K562 (cell line): ENCODE data around the gene UBXN11. TPM values are rescaled to one million over a fixed set of nuclear protein-coding genes. Genes with fewer than 3 reads are reported as not detected.

ENCODE experiments used
- C11orf30 ChIP-seq: fragments of 450-650 bp; IDR thresholded peaks from 2 replicates; pipeline ENCODE4 v1.6.1; 2016; ENCODE audit warnings: low read depth, mild to moderate bottlenecking
- CSDE1 ChIP-seq, 2 experiments: fragments of 450-650 bp; IDR thresholded peaks; 2 replicates each; pipeline ENCODE4 v1.6.1; 2016; ENCODE audit warnings: mild to moderate bottlenecking in 1 of 2
- DPF2 ChIP-seq: fragments of 450-650 bp; IDR thresholded peaks from 2 replicates; pipeline ENCODE4 v1.6.1; 2016
- FOXA3 ChIP-seq, 2 experiments: fragments of 450-650 bp in 1 of 2; sonication (generic) in 1 of 2; formaldehyde crosslinking; IDR thresholded peaks in 1 of 2; conservative IDR thresholded peaks in 1 of 2; 2 replicates each; pipeline versions ENCODE4 v1.4.0 to v1.8.0; 2020 to 2022; ENCODE audit warnings: mild to moderate bottlenecking in 2 of 2, missing genetic modification reagents in 1 of 2
- FOXJ2 ChIP-seq: fragments of 200-800 bp; sonication (Bioruptor generic); IDR thresholded peaks from 2 replicates; pipeline ENCODE4 v1.6.1; 2016; ENCODE audit warnings: missing genetic modification characterization, missing compliant biosample characterization
- HMG20A ChIP-seq: fragments of 450-650 bp; formaldehyde crosslinking; conservative IDR thresholded peaks from 2 replicates; pipeline ENCODE4 v1.4.0; 2020; ENCODE audit warnings: mild to moderate bottlenecking, mixed read lengths
- KLF6 ChIP-seq: fragments of 250-450 bp; sonication (Bioruptor Pico); IDR thresholded peaks from 2 replicates; pipeline ENCODE4 v1.4.0; 2020; ENCODE audit warnings: mild to moderate bottlenecking, moderate library complexity, borderline replicate concordance
- XRCC5 ChIP-seq: fragments of 200-400 bp; formaldehyde crosslinking; IDR thresholded peaks from 2 replicates; pipeline ENCODE4 v1.6.1; 2017; ENCODE audit warnings: low read depth, mild to moderate bottlenecking, low read length
- ZBTB7A ChIP-seq: IDR thresholded peaks from 2 replicates; pipeline ENCODE4 v1.6.1; 2011; ENCODE audit warnings: low read depth, mild to moderate bottlenecking, low read length, moderate library complexity, borderline replicate concordance; ENCODE audit not compliant: control insufficient read depth
- ZFX ChIP-seq: sonication (generic); formaldehyde crosslinking; IDR thresholded peaks from 2 replicates; pipeline ENCODE4 v1.8.0; 2022; ENCODE audit warnings: mild to moderate bottlenecking, missing genetic modification reagents, moderate library complexity
- ZNF75A ChIP-seq: fragments of 450-650 bp; formaldehyde crosslinking; IDR thresholded peaks from 2 replicates; pipeline ENCODE4 v1.4.0; 2020; ENCODE audit warnings: mild to moderate bottlenecking
- polyA plus RNA-seq, 8 experiments: library from polyadenylated mRNA; depleted of rRNA in 4 of 8; stranded (reverse) in 5 of 8; unstranded in 3 of 8; fragments of >200 nt; fragmentation: Nextera tagmentation in 2 of 8; fragmentation: Illumina TruSeq in 1 of 8; extraction: Ambion mirVana in 2 of 8; extraction: Trizol in 1 of 8; gene quantifications; 2 replicates each; pipeline versions ENCODE4 v1.2.1 to v1.2.3, GENCODE V29; 2011 to 2014; ENCODE audit warnings: inconsistent platforms in 1 of 8, missing spikeins in 1 of 8
- total RNA-seq, 7 experiments: library from RNA; depleted of rRNA in 6 of 7; stranded (reverse); fragments of >200 nt in 6 of 7; fragmentation: Illumina TruSeq in 2 of 7; extraction: Trizol in 2 of 7; gene quantifications; 2 replicates each; pipeline versions ENCODE4 v1.2.1 to v1.2.3, GENCODE V29; 2011 to 2021; ENCODE audit warnings: low replicate concordance in 1 of 7
- TF ChIP-seq, protein P1 (sequence below), 2 experiments: fragments of 200-800 bp in 1 of 2; sonication (Bioruptor generic) in 1 of 2; sonication (generic) in 1 of 2; formaldehyde crosslinking in 1 of 2; IDR thresholded peaks in 1 of 2; conservative IDR thresholded peaks in 1 of 2; 2 replicates each; pipeline versions ENCODE4 v1.5.0 to v1.6.1; 2016 to 2020; ENCODE audit warnings: missing compliant biosample characterization in 1 of 2, missing genetic modification characterization in 1 of 2, missing genetic modification reagents in 1 of 2
- TF ChIP-seq, protein P2 (sequence below): fragments of 200-400 bp; formaldehyde crosslinking; IDR thresholded peaks from 2 replicates; pipeline ENCODE4 v1.6.1; 2017; ENCODE audit warnings: mild to moderate bottlenecking, low read depth, low read length, moderate library complexity
- TF ChIP-seq, protein P3 (sequence below): sonication (generic); formaldehyde crosslinking; IDR thresholded peaks from 2 replicates; pipeline ENCODE4 v1.9.0; 2022; ENCODE audit warnings: mild to moderate bottlenecking, missing genetic modification reagents
- TF ChIP-seq, protein P4 (sequence below): fragments of 450-650 bp; formaldehyde crosslinking; IDR thresholded peaks from 2 replicates; pipeline ENCODE4 v1.4.0; 2020; ENCODE audit warnings: mild to moderate bottlenecking

The UBXN11 gene
- total and polyA plus RNA-seq, 9 of the 15 experiments (the other 6 are each of a cell fraction or from before 2014, with no cell fraction given): 0.48 to 34.3 (median 11.3) TPM

DNA sequence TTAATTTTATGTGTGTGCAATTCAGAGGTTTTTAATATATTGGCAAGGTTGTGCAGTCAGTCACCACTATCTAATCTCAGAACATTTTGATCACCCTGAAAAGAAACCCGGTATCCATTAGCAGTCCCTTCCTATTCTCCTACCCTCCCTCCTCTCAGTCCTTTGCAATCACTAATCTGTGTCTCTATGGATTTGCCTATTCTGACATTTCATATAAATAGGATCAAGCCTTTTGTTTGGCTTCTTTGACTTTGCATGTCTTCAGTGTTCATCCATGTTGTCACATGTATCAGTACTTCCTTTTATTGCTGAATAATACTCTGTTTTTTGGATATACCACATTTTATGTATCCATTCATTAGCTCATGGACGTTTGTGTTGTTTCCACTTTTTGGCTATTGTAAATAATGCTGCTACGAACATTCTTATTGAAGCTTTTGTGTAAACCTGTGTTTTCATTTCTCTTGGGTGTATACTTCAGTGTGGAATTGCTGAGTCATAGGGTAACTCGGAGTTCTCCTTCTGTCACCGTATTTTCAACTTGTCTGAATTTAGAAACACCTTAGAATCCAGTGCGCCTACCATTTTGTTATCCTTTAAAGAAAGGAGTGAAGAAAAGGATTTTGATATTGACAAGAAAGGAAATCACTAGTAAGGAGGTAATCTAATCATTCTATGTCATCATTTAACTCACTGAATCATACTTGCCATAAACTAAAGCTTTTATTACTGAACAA lies 69.0 kb downstream of the UBXN11 start (continued):
- TF ChIP-seq, protein P1, sequence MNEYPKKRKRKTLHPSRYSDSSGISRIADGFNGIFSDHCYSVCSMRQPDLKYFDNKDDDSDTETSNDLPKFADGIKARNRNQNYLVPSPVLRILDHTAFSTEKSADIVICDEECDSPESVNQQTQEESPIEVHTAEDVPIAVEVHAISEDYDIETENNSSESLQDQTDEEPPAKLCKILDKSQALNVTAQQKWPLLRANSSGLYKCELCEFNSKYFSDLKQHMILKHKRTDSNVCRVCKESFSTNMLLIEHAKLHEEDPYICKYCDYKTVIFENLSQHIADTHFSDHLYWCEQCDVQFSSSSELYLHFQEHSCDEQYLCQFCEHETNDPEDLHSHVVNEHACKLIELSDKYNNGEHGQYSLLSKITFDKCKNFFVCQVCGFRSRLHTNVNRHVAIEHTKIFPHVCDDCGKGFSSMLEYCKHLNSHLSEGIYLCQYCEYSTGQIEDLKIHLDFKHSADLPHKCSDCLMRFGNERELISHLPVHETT (CRISPR knock-in tag; conservative IDR thresholded peaks at IDR 0.05 in 1 of 2, IDR thresholded peaks at IDR 0.05 in 1 of 2): 0 out of 4 replicates have a peak, but pooled peaks of 1 of the 2 experiments have one; percentile 22
- no peak; the same call in 1 of the 2 replicates for TF ChIP-seq FOXJ2 (tag)
- TF ChIP-seq FOXA3 (CRISPR knock-in tag; conservative IDR thresholded peaks at IDR 0.05 in 1 of 2, IDR thresholded peaks at IDR 0.05 in 1 of 2): no peak; a peak in 1 of 4 replicates
- no peak; the same call in 1 of the 2 replicates for TF ChIP-seq ZFX (CRISPR knock-in tag)
- TF ChIP-seq CSDE1 (IDR thresholded peaks at IDR 0.05): peak in 1 of 2 experiments; percentile 40; a peak in 1 of 4 replicates
- TF ChIP-seq ZNF75A (CRISPR knock-in tag): no peak
- peak; percentile 98 for TF ChIP-seq C11orf30
- TF ChIP-seq, protein P2, sequence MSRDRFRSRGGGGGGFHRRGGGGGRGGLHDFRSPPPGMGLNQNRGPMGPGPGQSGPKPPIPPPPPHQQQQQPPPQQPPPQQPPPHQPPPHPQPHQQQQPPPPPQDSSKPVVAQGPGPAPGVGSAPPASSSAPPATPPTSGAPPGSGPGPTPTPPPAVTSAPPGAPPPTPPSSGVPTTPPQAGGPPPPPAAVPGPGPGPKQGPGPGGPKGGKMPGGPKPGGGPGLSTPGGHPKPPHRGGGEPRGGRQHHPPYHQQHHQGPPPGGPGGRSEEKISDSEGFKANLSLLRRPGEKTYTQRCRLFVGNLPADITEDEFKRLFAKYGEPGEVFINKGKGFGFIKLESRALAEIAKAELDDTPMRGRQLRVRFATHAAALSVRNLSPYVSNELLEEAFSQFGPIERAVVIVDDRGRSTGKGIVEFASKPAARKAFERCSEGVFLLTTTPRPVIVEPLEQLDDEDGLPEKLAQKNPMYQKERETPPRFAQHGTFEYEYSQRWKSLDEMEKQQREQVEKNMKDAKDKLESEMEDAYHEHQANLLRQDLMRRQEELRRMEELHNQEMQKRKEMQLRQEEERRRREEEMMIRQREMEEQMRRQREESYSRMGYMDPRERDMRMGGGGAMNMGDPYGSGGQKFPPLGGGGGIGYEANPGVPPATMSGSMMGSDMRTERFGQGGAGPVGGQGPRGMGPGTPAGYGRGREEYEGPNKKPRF: no peak
- no peak for TF ChIP-seq KLF6 (CRISPR knock-in tag)
- peak; percentile 87 for TF ChIP-seq DPF2
- TF ChIP-seq, protein P3, sequence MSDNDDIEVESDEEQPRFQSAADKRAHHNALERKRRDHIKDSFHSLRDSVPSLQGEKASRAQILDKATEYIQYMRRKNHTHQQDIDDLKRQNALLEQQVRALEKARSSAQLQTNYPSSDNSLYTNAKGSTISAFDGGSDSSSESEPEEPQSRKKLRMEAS: no peak
- TF ChIP-seq XRCC5: no peak
- no peak for TF ChIP-seq HMG20A
- TF ChIP-seq, protein P4, sequence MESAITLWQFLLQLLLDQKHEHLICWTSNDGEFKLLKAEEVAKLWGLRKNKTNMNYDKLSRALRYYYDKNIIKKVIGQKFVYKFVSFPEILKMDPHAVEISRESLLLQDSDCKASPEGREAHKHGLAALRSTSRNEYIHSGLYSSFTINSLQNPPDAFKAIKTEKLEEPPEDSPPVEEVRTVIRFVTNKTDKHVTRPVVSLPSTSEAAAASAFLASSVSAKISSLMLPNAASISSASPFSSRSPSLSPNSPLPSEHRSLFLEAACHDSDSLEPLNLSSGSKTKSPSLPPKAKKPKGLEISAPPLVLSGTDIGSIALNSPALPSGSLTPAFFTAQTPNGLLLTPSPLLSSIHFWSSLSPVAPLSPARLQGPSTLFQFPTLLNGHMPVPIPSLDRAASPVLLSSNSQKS (CRISPR knock-in tag): 0 out of 2 replicates have a peak, but pooled peaks have one; percentile 51
- no peak for TF ChIP-seq ZBTB7A
